Stomach (tissue), 9 donors: ENCODE measurements around the gene NOS2. TPM values are rescaled to one million over a fixed set of nuclear protein-coding genes. Genes with fewer than 3 reads are reported as not detected.

ENCODE experiments used
- DNase-seq, 2 donors: peaks; one replicate each; pipeline versions ENCODE4 v3.0.0 to v3.0.0-alpha.2; 2013 to 2019
- H3K27ac ChIP-seq, 5 donors: fragments of 200-600 bp in 4 of 5; sonication (generic) in 4 of 5; one replicate each; pipeline ENCODE4 v1.5.1; 2013 to 2019; ENCODE audit warnings: mild to moderate bottlenecking in 1 of 5, moderate library complexity in 1 of 5
- H3K27me3 ChIP-seq, 3 donors: fragments of 200-600 bp; sonication (generic); one replicate each; pipeline ENCODE4 v1.5.1; 2017 to 2019; ENCODE audit warnings: mixed run types in 1 of 3
- H3K36me3 ChIP-seq, 4 donors: fragments of 200-600 bp; sonication (generic); 1 replicate in 3 of 4; 2 replicates in 1 of 4; pipeline ENCODE4 v1.5.1; 2016 to 2019
- H3K4me1 ChIP-seq, 4 donors: fragments of 200-600 bp; sonication (generic); one replicate each; pipeline ENCODE4 v1.5.1; 2016 to 2019
- H3K4me3 ChIP-seq, 4 donors: fragments of 200-600 bp; sonication (generic) in 3 of 4; one replicate each; pipeline ENCODE4 v1.5.1; 2016 to 2019; ENCODE audit warnings: mild to moderate bottlenecking in 1 of 4
- H3K9me3 ChIP-seq, 4 donors: fragments of 200-600 bp; sonication (generic); one replicate each; pipeline ENCODE4 v1.5.1; 2016 to 2019
- CTCF ChIP-seq, 7 experiments: fragments of 450-650 bp in 4 of 7; fragments of 200-600 bp in 3 of 7; sonication (generic) in 3 of 7; IDR thresholded peaks; one replicate each; pipeline ENCODE4 v1.5.1; 2016 to 2019; ENCODE audit warnings: antibody characterized with exemption in 7 of 7, control low read depth in 2 of 7, mild to moderate bottlenecking in 1 of 7
- EP300 ChIP-seq: sonication (generic); formaldehyde crosslinking; IDR thresholded peaks from one replicate; pipeline ENCODE4 v1.6.1; 2017; ENCODE audit warnings: antibody characterized with exemption
- POLR2A ChIP-seq, 4 donors: fragments of 450-650 bp; IDR thresholded peaks; one replicate each; pipeline ENCODE4 v1.6.1; 2016; ENCODE audit warnings: antibody characterized with exemption in 4 of 4, control low read depth in 2 of 4, mild to moderate bottlenecking in 1 of 4, moderate library complexity in 1 of 4
- POLR2AphosphoS5 ChIP-seq, 3 donors: sonication (generic); formaldehyde crosslinking; IDR thresholded peaks; one replicate each; pipeline ENCODE4 v1.6.1; 2016; ENCODE audit warnings: antibody characterized with exemption in 3 of 3
- WGBS, 5 donors: extraction: QIAGEN DNeasy Blood & Tissue Kit in 3 of 5; methylation state at CpG; one replicate each; pipeline versions ENCODE4 v1.1.5 to v1.1.7; 2013 to 2018; 5-methylcytosine and 5-hydroxymethylcytosine counted together
- intact Hi-C: fragments of 100-400 bp; cut with DNase I; formaldehyde crosslinking; loops from one replicate; pipeline ENCODE4 v1.15.1; 2023; ENCODE audit warnings: low total_unique reads
- polyA plus RNA-seq, 3 donors: library from polyadenylated mRNA; stranded (reverse); fragments of 200-250 nt; gene quantifications; one replicate each; pipeline ENCODE4 v1.2.3, GENCODE V29; 2013
- total RNA-seq, 5 donors: library from RNA; depleted of rRNA; stranded (reverse); fragments of >200 nt; gene quantifications; one replicate each; pipeline versions ENCODE4 v1.1.0 to v1.2.3, GENCODE V29; 2014 to 2016
- donor health status: healthy with polysubstance abuse.
- donor health status: Bipolar disorder and iron deficiency.
- donor health status: healthy.

NOS2 gene
- total and polyA plus RNA-seq, 8 donors: 0.18 to 0.87 (median 0.20) TPM; not detected in 5

GRCh38 chr17:27776882-27777624, 23.3 kb downstream of the NOS2 start:
- TF ChIP-seq POLR2AphosphoS5 (IDR thresholded peaks at IDR 0.05) (no peak), EP300 (no peak), POLR2A (IDR thresholded peaks at IDR 0.05) (no peak), CTCF (IDR thresholded peaks at IDR 0.05) (no peak)
- Histone ChIP-seq H3K4me1 (no peaks in the 10 kb centered on the region), H3K9me3 (no peaks in the 10 kb centered on the region), H3K36me3 (peaks cover 0 to 5% (median 0%) of the 10 kb centered on the region in 4 donors), H3K27me3 (no peaks in the 10 kb centered on the region), H3K27ac (no peak overlapping the region), H3K4me3 (no peak overlapping the region)
- intact Hi-C loops: no loop called here
- no peak for DNase-seq
- WGBS, 5 donors: 75 to 80% (median 75%) methylated on average over 10 to 11 of the region's 11 CpGs

- Histone ChIP-seq H3K27me3 (no peaks in the 10 kb centered on the region), H3K36me3 (peaks cover 0 to 5% (median 0%) of the 10 kb centered on the region in 4 donors), H3K27ac (no peak overlapping the region), H3K4me3 (no peak overlapping the region), H3K9me3 (no peaks in the 10 kb centered on the region), H3K4me1 (no peaks in the 10 kb centered on the region)
- DNase-seq: no peak
- TF ChIP-seq EP300: no peak
- no peak for TF ChIP-seq CTCF (IDR thresholded peaks at IDR 0.05)
- no peak for TF ChIP-seq POLR2A (IDR thresholded peaks at IDR 0.05)
- no peak for TF ChIP-seq POLR2AphosphoS5 (IDR thresholded peaks at IDR 0.05)
- 58 to 79% (median 71%) methylated on average over 6 to 9 of the region's 9 CpGs for WGBS, 5 donors
- intact Hi-C loops: no loop called here
Measured at GRCh38 chr17:27771586-27771985, 28.7 kb downstream of the NOS2 start.

- Histone ChIP-seq H3K4me3 (no peak overlapping the region), H3K27ac (no peak overlapping the region), H3K4me1 (no peaks in the 10 kb centered on the region), H3K9me3 (no peaks in the 10 kb centered on the region), H3K27me3 (no peaks in the 10 kb centered on the region), H3K36me3 (peaks cover 0 to 5% (median 0%) of the 10 kb centered on the region in 4 donors)
- intact Hi-C loops: no loop called here
- TF ChIP-seq POLR2A (IDR thresholded peaks at IDR 0.05) (no peak), POLR2AphosphoS5 (IDR thresholded peaks at IDR 0.05) (no peak), CTCF (IDR thresholded peaks at IDR 0.05) (no peak), EP300 (no peak)
- DNase-seq: no peak
- 88 to 91% (median 91%) methylated on average over 9 of the region's 9 CpGs for WGBS, 5 donors
Measured at GRCh38 chr17:27770877-27771276, 29.5 kb downstream of the NOS2 start.

- Histone ChIP-seq H3K36me3 (peaks cover 0 to 5% (median 0%) of the 10 kb centered on the region in 4 donors), H3K4me3 (no peak overlapping the region), H3K4me1 (no peaks in the 10 kb centered on the region), H3K27ac (no peak overlapping the region), H3K9me3 (no peaks in the 10 kb centered on the region), H3K27me3 (no peaks in the 10 kb centered on the region)
- DNase-seq: no peak
- WGBS, 5 donors: 86 to 92% (median 87%) methylated on average over 9 to 11 of the region's 11 CpGs
- intact Hi-C loops: no loop called here
- no peak for TF ChIP-seq POLR2AphosphoS5 (IDR thresholded peaks at IDR 0.05)
- no peak for TF ChIP-seq POLR2A (IDR thresholded peaks at IDR 0.05)
- TF ChIP-seq CTCF (IDR thresholded peaks at IDR 0.05): no peak
- TF ChIP-seq EP300: no peak
Measured at GRCh38 chr17:27768858-27769410, 31.4 kb downstream of the NOS2 start.
